GM18867 (cell line): Measurements from ENCODE around the gene ADAM15.

Experiments
- ATAC-seq: cut with Tn5 transposase; IDR thresholded peaks from one replicate; pipeline ENCODE4 v1.9.1; 2021; ENCODE audit warnings: mild to moderate bottlenecking, moderate library complexity; ENCODE audit not compliant: unreplicated experiment

The ADAM15 gene

DNA sequence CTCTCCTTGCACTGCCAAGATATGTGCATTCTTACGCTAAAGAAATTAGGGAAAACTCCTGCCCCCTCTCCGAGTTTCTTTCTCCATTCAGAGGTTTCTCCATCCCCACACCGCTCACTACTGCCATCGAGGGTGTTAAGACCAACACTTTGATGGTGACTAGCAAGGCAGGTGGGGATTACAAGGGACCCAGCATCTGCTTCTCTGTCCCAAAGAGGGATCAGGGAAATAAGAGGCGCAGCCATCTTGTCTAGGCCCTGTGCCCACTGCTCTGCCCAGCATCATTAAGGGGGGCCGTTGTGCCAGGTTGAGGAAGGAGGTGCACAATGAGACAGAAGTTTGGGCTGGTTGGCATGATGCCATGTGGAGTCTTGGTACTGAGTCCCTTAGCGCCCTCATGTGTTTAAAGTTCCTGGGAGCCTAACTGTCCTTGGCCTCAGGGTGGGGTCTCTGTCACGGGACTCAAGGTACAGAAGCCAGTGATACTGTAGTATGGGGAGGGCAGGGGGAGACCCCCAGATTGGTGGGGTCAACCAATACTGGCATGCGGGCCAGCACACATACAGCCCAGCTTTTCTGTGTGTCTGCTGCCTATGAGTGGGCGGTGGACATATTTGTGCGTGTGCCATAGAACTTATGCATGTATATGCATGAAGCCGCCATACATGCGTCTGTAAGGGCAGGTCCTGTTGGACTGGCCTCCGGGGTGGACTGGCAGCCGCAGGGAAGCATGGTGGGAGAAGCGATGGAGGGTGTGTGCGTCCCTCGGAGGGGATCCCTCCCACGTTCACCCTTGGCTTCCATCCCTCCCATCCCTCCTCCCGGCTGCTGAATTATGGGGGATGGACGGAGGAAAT lies 33.0 kb downstream of the ADAM15 start:
- ATAC-seq = no peak

DNA sequence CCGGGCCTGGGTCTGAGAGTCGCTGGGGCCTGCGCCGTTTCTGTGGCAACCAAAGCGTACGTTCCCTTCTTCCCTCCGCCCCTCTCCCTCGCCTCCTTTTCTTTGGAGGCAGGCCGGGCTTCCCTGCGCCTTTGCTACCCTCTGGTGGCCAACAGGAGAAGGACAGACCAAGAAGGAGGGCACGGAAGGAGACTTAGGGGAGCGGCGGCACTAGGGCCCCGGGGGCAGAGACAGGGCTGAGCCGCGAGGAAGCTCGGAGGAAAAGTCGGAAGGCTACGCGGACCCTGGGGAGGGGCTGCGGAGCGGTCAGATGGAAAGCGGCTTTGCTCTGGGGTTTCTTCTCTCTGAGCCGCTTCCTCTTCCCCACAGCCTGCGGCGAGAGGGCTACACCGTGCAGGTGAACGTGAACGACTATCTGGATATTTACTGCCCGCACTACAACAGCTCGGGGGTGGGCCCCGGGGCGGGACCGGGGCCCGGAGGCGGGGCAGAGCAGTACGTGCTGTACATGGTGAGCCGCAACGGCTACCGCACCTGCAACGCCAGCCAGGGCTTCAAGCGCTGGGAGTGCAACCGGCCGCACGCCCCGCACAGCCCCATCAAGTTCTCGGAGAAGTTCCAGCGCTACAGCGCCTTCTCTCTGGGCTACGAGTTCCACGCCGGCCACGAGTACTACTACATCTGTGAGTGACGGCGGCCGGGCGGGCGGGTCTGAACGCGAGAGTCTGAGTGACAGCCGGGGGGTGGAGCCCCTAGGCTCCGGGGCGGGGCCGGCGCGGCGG lies 33.8 kb downstream of the ADAM15 start:
- peak; percentile 69 for ATAC-seq

DNA sequence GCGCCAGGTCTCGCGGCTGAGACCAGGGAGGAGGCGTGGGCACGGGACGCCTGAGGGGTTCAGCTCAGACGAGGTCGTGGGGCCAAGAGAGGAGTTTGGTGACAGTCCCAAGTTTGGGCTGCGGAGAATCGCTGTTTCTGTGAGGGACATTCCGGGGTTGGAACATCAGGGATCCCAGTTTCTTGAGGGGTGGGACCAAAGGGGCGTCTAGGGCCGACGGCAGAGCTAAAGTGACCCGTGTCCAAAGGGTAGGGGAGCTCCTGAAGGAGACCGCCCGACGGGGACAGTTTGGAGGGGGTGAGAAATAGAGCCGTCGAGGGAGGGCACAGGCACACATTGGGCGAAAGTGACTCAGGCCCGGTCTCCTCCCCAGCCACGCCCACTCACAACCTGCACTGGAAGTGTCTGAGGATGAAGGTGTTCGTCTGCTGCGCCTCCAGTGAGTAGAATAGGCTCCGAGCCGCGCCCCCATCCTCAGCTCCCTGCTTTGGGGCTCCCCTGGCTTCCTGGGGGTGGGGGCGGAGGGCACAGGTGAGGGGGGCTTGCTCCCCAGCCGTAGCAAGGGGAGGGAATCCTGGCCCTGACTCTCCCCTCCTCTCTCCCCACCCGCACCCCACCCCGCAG lies 34.5 kb downstream of the ADAM15 start:
- ATAC-seq = no peak

DNA sequence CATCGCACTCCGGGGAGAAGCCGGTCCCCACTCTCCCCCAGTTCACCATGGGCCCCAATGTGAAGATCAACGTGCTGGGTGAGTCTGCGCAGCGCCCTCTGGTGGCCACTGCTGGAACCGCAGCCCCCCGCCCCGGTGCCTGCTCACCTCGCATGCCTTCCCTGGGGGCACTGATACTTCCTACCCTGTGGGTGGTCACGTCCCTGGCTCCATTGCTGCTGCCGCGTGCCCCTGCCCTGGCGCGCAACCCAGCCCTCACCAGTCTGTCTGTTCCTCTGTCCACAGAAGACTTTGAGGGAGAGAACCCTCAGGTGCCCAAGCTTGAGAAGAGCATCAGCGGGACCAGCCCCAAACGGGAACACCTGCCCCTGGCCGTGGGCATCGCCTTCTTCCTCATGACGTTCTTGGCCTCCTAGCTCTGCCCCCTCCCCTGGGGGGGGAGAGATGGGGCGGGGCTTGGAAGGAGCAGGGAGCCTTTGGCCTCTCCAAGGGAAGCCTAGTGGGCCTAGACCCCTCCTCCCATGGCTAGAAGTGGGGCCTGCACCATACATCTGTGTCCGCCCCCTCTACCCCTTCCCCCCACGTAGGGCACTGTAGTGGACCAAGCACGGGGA lies 35.1 kb downstream of the ADAM15 start:
- ATAC-seq = no peak

DNA sequence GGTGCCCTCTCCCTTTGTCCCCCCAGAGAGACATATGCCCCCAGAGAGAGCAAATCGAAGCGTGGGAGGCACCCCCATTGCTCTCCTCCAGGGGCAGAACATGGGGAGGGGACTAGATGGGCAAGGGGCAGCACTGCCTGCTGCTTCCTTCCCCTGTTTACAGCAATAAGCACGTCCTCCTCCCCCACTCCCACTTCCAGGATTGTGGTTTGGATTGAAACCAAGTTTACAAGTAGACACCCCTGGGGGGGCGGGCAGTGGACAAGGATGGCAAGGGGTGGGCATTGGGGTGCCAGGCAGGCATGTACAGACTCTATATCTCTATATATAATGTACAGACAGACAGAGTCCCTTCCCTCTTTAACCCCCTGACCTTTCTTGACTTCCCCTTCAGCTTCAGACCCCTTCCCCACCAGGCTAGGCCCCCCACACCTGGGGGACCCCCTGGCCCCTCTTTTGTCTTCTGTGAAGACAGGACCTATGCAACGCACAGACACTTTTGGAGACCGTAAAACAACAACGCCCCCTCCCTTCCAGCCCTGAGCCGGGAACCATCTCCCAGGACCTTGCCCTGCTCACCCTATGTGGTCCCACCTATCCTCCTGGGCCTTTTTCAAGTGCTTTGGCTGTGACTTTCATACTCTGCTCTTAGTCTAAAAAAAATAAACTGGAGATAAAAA lies 35.9 kb downstream of the ADAM15 start:
- no peak for ATAC-seq

DNA sequence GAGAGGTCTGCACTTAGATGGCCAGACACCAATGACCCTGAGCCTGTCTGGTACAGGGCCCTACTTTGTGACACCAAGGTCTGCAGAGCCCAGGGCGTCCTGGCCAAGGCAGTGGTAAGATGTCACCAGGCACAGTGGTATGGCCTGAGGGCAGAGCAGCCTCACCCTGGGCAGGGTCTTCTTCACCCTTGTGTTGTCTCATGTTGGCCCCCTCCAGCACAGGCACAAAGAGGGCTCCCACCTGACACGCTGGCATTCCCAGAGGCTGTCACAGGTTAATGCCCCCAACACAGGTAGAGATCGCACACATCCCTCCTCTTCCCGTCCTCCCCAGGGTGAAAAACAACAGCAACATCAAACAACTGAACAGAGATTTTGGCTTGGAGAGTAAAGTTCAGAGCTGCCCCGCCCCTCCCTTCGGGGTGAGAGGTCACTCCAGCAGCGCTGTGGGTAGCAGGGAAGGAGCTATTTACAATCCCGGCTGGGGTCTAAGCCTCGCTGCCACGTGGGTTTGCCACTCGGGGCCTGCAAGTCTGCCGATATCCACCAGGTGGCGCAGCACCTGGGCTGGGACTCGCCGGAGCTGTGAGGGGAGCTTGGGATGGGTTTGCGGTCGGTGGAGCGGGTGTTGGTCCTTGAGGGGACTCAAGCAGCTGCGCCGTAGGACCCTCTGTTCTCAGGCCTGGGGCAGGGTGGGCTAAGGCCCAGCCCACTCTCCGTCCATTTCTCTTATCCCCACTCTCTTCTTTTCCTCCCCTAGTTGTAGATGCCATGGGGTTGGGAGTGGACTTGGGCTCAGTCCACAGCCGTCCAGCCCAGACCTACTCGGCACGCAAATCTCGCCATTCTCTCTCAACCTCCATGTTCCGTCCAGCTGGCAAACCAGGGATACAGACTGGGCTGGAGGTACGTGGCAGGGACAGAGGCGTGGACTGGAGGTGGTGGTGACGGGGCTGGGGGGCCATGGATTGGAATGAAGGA lies 40.2 kb downstream of the ADAM15 start:
- no peak for ATAC-seq

DNA sequence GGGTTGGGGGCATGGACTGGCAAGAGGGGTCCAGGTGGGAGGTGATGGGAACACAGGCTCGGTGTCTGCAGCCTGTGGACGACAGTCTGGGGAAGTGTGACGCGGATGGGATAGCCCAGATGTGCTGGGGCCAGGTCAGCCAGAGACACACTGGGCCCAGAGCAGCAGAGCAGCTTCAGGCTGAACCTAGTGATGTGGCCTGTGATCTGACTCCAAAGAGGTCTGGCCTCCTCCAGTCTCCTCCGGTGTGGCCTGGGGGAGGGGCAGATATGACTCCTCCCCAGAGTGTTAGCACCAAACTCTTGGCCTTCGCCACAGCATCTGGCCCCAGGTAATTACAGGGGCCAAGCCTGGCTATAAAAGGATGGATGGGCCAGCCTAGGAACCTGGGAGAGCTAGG lies 41.0 kb downstream of the ADAM15 start:
- no peak for ATAC-seq

DNA sequence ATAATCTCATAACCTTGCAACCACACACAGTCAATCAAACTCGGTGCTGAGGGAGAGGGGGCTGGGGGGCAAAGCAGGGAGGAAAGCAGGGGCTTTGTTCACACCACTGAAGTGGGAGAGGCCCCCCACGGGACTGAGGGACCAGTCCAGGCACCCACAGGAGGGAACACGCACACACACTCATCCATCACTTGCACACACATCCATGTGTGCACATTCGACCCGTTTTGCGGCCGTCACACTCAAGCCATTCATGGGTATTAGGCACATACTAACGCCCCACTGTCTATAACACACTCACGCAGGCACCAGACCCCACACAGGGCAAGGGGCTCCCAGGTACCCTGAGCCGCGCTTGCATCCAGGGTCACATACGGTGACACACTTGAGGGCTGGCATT lies 41.5 kb downstream of the ADAM15 start:
- ATAC-seq = no peak

DNA sequence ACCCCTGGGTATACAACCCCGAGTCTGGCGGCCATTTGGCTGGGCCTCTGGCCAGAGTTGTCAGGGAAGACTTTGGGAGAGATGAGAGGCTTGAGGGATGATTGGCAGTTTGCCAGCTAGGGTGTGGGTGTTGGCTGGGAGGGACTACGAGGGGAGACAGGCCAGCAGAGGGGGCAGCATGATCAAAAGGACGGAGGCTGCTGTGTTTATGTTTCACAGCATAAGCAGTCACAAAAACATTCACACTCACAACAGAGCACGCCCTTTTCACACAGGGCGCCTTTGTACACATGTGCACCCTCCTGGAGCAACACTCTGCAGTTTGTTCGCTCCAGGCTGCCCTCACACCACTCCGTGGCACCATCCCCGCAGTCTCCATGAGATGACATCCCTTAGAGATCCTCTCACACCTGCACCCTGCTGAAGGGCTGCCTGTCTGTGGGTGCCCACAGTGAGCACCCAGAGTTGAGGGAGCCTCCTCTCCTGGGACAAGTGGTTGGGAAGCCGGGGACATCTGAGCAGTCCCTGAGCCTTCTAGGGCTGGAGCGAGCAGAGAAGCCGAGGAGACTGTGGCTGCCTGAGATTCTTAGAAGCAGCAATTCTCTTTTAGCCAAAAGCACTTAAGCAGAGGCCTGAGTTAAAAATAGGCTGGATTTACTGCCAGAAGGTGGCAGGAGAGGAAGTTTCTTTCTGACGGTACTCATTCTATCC lies 43.0 kb downstream of the ADAM15 start:
- ATAC-seq = no peak

DNA sequence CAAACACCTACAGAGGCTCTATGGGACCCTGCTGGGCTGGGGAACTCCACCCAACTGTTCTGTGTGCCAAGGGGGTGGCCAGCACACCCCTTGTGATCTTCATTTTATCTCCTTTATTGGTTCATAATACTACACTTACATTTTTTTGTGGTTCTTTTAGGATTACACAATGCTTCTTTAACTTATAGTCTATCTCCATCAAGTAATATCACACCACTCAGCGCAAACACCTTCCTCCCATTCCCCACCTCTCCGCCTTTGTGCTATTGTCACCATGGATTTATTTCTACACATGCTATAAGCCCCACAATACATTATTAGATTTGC lies 43.5 kb downstream of the ADAM15 start:
- ATAC-seq = no peak

DNA sequence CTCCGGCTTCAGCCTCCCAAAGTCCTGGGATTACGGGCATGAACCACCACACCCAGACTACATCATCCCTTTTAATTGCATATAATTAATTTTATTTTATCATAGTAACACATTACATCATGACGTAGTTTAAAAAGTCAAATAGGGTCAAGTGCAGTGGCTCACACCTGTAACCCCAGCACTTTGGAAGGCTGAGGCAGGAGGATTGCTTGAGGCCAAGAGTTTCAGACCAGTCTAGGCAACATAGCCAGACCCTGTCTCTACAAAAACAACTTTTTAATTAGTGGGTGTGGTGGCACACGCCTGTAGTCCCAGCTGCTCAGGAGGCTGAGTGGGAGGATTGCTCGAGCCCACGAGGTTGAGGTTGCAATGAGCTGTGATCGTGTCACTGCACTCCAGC lies 48.2 kb downstream of the ADAM15 start:
- no peak for ATAC-seq

DNA sequence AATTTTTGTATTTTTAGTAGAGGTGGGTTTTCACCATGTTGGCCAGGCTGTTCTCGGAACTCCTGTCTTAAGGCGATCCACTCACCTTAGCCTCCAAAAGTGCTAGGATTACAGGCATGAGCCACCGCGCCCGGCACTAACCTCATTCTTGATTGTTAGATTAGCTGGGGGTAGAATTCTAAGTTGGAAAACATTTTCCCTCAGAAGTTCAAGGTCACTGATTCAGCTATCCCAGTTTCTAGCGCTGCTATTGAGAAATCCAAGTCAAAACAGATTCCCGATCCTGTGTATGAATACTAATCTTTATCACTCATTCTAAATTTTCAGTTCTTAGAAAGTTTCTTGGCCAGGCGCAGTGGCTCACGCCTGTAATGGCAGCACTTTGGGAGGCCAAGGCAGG lies 52.2 kb downstream of the ADAM15 start:
- ATAC-seq = no peak

DNA sequence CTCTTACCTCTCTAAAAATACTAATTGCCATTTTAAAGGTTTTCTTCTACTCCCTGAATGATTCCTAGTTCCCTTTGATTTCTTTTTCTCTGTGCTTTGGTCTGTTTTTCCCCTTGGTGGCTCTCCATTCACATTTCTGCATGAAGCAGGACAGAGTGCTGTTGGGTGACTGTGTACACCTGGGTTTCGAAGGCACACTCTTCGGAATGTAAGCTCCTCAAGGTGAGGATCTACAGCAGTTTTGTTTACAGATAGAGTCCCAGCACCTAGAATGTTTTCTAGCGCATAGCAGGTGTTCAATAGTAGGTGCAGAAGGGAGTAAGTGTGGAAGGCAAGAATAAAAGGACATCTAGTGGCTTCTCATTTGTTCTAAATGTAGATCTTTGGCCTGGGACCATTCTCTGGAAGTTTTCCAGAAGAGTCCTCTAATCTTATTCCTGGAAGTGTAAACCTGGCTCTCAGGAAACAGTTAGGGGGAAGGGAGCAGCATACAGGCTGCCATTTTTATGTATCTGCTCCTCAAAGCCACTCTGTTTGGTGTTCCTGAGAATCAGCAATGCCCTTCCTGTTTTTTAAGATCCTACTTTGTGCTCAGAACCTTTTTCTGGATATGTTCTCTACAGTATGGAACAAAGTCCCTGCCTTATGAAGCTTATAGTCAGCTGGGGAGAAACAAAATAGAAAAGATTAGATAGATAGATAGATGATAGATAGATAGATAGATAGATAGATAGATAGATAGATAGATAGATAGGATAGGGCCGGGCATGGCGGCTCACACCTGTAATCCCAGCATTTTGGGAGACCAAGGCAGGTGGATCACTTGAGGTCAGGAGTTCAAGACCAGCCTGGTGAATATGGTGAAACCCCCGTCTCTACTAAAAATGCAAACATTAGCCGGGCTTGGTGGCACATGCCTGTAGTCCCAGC lies 53.8 kb downstream of the ADAM15 start:
- no peak for ATAC-seq

DNA sequence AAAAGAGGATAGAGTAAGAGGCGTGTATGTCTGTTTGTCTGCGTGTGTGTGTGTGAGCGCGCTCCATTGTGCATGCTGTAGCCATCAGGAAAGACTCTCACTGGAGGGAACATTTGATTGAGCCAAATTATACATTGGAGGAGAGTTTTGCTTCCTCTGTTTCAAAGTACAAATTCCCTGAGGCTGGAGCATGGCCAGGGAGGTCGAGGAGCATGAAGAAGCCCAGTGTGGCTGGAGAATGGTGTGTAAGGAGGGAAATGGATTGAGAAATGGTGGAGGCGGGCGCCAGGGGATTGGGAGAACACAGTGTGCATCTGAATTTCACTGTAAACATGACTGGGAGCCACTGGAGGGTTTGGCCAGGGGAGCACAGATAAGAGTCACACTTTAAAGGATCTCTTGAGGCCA lies 54.5 kb downstream of the ADAM15 start:
- no peak for ATAC-seq

DNA sequence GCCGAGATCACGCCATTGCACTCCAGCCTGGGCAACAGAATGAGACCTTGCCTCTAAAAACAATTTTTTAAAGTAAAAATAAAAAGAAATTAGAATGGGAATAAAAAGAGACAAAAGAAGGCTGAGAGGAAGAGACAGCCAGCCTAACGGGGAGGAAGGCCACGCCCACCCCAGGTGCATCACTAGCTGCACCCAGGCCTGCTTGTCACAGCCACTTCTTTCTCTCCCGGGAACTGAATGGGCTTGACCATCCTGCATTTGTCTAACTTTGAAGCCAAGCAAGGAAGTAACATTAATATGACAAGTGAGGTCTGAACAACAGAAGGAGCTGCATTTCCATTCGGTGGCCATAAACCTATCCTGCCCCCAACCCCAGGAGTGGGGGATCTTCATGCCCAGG lies 55.7 kb downstream of the ADAM15 start:
- no peak for ATAC-seq

DNA sequence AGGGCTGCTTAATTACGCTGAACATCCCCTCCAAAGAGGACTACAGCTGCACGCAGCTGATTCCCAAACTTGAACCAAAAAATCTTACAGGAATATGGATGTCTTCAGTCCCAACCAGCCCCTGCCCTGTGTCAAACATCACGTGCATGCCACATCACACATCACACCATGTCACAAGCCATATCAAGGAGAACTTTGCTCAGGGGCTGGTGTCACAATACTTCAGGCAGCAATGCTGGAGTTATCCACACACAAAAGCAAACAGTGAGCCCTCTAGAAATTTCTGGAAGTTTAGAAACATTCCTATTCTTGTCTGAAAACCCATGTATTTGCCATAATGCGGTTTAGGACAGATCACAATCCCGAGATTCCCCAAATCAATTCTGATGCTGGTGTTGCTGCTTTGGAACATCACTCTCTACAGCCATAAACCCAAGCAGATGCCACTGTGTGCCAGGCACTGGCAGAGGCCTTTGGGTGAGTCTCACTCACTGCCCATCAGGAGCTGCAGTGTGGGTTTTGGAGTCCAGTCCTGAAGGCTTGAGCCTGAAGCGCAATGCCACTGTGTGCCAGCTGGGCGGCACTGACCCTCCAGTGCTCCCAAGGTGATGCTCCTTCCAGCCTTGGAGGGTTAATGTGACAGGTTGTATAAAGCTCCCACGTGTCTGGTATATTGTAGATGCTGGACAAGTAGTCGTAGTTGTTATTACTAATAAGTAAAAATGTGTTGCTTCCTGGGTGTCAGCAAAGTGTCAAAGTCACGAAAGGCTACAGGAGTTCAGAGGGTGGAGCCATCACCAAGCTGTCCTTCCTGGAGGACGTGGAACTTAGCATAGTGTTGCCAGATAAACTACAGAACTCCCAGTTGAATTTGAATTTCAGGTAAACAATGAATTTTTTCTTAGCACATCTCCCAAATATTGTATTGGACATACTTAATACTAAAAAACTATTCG lies 56.5 kb downstream of the ADAM15 start:
- ATAC-seq = no peak

DNA sequence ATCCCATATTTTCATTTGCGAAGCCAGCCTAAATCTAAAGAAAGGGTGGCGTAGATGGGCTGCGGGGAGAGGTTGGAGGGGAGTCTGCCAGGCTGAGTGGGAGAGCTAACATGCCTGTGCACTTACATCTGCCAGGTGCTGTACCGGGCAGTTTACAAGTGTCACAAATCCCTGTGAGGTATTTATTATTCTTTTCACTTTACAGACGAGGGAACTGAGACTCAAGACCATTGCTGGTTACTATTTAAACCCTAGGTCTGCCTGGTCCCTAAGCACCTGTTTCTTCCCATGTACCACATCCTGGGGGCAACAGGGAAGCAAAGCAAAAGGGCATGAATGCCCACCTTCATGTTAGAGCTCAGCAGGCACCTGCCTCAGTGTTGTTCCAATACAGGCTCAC lies 57.2 kb downstream of the ADAM15 start:
- no peak for ATAC-seq
